ENCODE data around the gene GLDN.
"Not testable (repeated sequence)": the region's sequence is repeated elsewhere in the genome, so short reads cannot be mapped to it uniquely, and the experiment has no call there.

Gene GLDN

GRCh38 chr15:51424780-51425179 is 83.3 kb downstream of the GLDN start:
- no peak for DNase-seq (ENCODE audit: low read depth, low spot score)
- no peak overlapping the region for H3K27ac ChIP-seq

GRCh38 chr15:51425517-51426040 is 84.1 kb downstream of the GLDN start:
- H3K27ac ChIP-seq = no peak overlapping the region
- DNase-seq (ENCODE audit: low read depth, low spot score) = no peak

- H3K27ac ChIP-seq = no peak overlapping the region
- no peak for DNase-seq (ENCODE audit: low read depth, low spot score)
Observed at GRCh38 chr15:51438526-51438925, 97.1 kb downstream of the GLDN start.

- no peak overlapping the region for H3K27ac ChIP-seq
- DNase-seq (ENCODE audit: low read depth, low spot score) = no peak
Observed at GRCh38 chr15:51443282-51443914, 101.9 kb downstream of the GLDN start.

GRCh38 chr15:51444112-51444511 is 102.7 kb downstream of the GLDN start:
- no peak for DNase-seq (ENCODE audit: low read depth, low spot score)
- H3K27ac ChIP-seq = no peak overlapping the region

GRCh38 chr15:51444807-51445206 is 103.4 kb downstream of the GLDN start:
- no peak overlapping the region for H3K27ac ChIP-seq
- DNase-seq (ENCODE audit: low read depth, low spot score) = no peak

- not testable (repeated sequence) for H3K27ac ChIP-seq
- peak; percentile 6 for DNase-seq (ENCODE audit: low read depth, low spot score)
Observed at GRCh38 chr15:51446029-51446744, 104.7 kb downstream of the GLDN start.

- DNase-seq (ENCODE audit: low read depth, low spot score) = no peak
- H3K27ac ChIP-seq = no peak overlapping the region
Observed at GRCh38 chr15:51447855-51448621, 106.6 kb downstream of the GLDN start.

- no peak for DNase-seq (ENCODE audit: low read depth, low spot score)
- no peak overlapping the region for H3K27ac ChIP-seq
Observed at GRCh38 chr15:51448622-51449399, 107.4 kb downstream of the GLDN start.

- peak overlapping the region; percentile 7 for H3K27ac ChIP-seq
- peak; percentile 44 for DNase-seq (ENCODE audit: low read depth, low spot score)
Observed at GRCh38 chr15:51450001-51450400, 108.5 kb downstream of the GLDN start.
